ENCODE measurements around the gene PTPRK. TPM values are rescaled to one million over a fixed set of nuclear protein-coding genes. Genes with fewer than 3 reads are reported as not detected.
A peak's percentile ranks its signal among the peaks of the same experiment; 100 is the strongest.

PTPRK gene
- total and polyA plus RNA-seq, 5 experiments from 2014 or later: 3.7 to 7.5 (median 6.3) TPM

GRCh38 chr6:128064540-128064895 lies 455.9 kb downstream of the PTPRK start:
- Mint-ChIP-seq H3K9me3 (no peaks in the 10 kb centered on the region), H3K4me1 (peaks cover 11 to 23% (median 13%) of the 10 kb centered on the region in 4 donors), H3K4me3 (peak overlapping the region in 2 of 10 donors; percentile 0 to 19), H3K27me3 (no peaks in the 10 kb centered on the region), H3K27ac (peak overlapping the region in 6 of 10 donors; percentile 4 to 63 (median 26)), H3K36me3 (peaks cover 0 to 33% (median 22%) of the 10 kb centered on the region in 3 donors)
- ATAC-seq (no peak), DNase-seq (no peak)
- POLR2A ChIA-PET: no interaction called here

- POLR2A ChIA-PET: interaction anchor here (1.4 kb wide), 1 partner anchor 10 kb away, joined by 3 read pairs; no protein-coding TSS in a partner anchor
- Mint-ChIP-seq H3K27me3 (no peaks in the 10 kb centered on the region), H3K27ac (peak overlapping the region in 6 of 10 donors; percentile 4 to 63 (median 26)), H3K4me3 (peak overlapping the region in 2 of 10 donors; percentile 0 to 19), H3K36me3 (peaks cover 0 to 35% (median 25%) of the 10 kb centered on the region in 3 donors), H3K9me3 (no peaks in the 10 kb centered on the region), H3K4me1 (peaks cover 11 to 25% (median 13%) of the 10 kb centered on the region in 4 donors)
- no peak for DNase-seq
- ATAC-seq: no peak
Observed at GRCh38 chr6:128063850-128064539, 456.4 kb downstream of the PTPRK start.

GRCh38 chr6:128062882-128063603 lies 457.4 kb downstream of the PTPRK start:
- Mint-ChIP-seq H3K4me3 (no peak overlapping the region), H3K4me1 (peaks cover 11 to 25% (median 13%) of the 10 kb centered on the region in 4 donors), H3K27me3 (no peaks in the 10 kb centered on the region), H3K27ac (no peak overlapping the region), H3K36me3 (peaks cover 0 to 36% (median 25%) of the 10 kb centered on the region in 3 donors), H3K9me3 (no peaks in the 10 kb centered on the region)
- no peak for ATAC-seq
- POLR2A ChIA-PET: interaction anchor here (1.4 kb wide), 1 partner anchor 10 kb away, joined by 3 read pairs; no protein-coding TSS in a partner anchor
- no peak for DNase-seq

- no peak for DNase-seq
- no peaks in the 10 kb centered on the region for H3K27me3 Mint-ChIP-seq
- peaks cover 0 to 8% (median 0%) of the 10 kb centered on the region in 9 donors for H3K9me3 Mint-ChIP-seq
- peaks cover 8 to 41% (median 35%) of the 10 kb centered on the region in 3 donors for H3K36me3 Mint-ChIP-seq
- H3K4me3 Mint-ChIP-seq: no peak overlapping the region
- POLR2A ChIA-PET: no interaction called here
- peaks cover 8 to 17% (median 12%) of the 10 kb centered on the region in 4 donors for H3K4me1 Mint-ChIP-seq
- H3K27ac Mint-ChIP-seq: no peak overlapping the region
- no peak for ATAC-seq
Observed at GRCh38 chr6:128057946-128058345, 462.5 kb downstream of the PTPRK start.

- POLR2A ChIA-PET: no interaction called here
- Mint-ChIP-seq H3K27me3 (no peaks in the 10 kb centered on the region), H3K4me3 (no peak overlapping the region), H3K4me1 (peaks cover 8 to 18% (median 12%) of the 10 kb centered on the region in 4 donors), H3K9me3 (peaks cover 0 to 12% (median 0%) of the 10 kb centered on the region in 9 donors), H3K27ac (no peak overlapping the region), H3K36me3 (peaks cover 8 to 40% (median 35%) of the 10 kb centered on the region in 3 donors)
- no peak for DNase-seq
- no peak for ATAC-seq
Observed at GRCh38 chr6:128057541-128057940, 462.9 kb downstream of the PTPRK start.

GRCh38 chr6:128053109-128053508 lies 467.3 kb downstream of the PTPRK start:
- Mint-ChIP-seq H3K27ac (peak overlapping the region in 1 of 10 donors; percentile 44), H3K9me3 (peaks cover 0 to 12% (median 0%) of the 10 kb centered on the region in 9 donors), H3K4me1 (peaks cover 5 to 21% (median 14%) of the 10 kb centered on the region in 4 donors), H3K27me3 (no peaks in the 10 kb centered on the region), H3K36me3 (peaks cover 12 to 27% (median 24%) of the 10 kb centered on the region in 3 donors), H3K4me3 (peak overlapping the region in 1 of 10 donors; percentile 51)
- DNase-seq (no peak), ATAC-seq (no peak)
- POLR2A ChIA-PET: interaction anchor here (0.8 to 1.0 kb wide), 3 partner anchors 10 to 467 kb away, joined by 3 to 4 read pairs (median 3); partner anchors contain the start of gene PTPRK

GRCh38 chr6:128047989-128048388 lies 472.4 kb downstream of the PTPRK start:
- Mint-ChIP-seq H3K27me3 (no peaks in the 10 kb centered on the region), H3K4me1 (peaks cover 5 to 28% (median 13%) of the 10 kb centered on the region in 4 donors), H3K27ac (no peak overlapping the region), H3K4me3 (no peak overlapping the region), H3K9me3 (peaks cover 0 to 4% (median 0%) of the 10 kb centered on the region in 9 donors), H3K36me3 (peaks cover 5 to 16% (median 11%) of the 10 kb centered on the region in 3 donors)
- DNase-seq (no peak), ATAC-seq (no peak)
- POLR2A ChIA-PET: no interaction called here

GRCh38 chr6:128046033-128046432 lies 474.4 kb downstream of the PTPRK start:
- no peak for ATAC-seq
- Mint-ChIP-seq H3K9me3 (peaks cover 0 to 4% (median 0%) of the 10 kb centered on the region in 9 donors), H3K36me3 (peaks cover 6 to 24% (median 6%) of the 10 kb centered on the region in 3 donors), H3K4me3 (no peak overlapping the region), H3K27me3 (no peaks in the 10 kb centered on the region), H3K4me1 (peaks cover 5 to 14% (median 11%) of the 10 kb centered on the region in 4 donors), H3K27ac (peak overlapping the region in 1 of 10 donors; percentile 20)
- POLR2A ChIA-PET: no interaction called here
- no peak for DNase-seq

- DNase-seq (no peak), ATAC-seq (no peak)
- peaks cover 0 to 4% (median 0%) of the 10 kb centered on the region in 9 donors for H3K9me3 Mint-ChIP-seq
- H3K27ac Mint-ChIP-seq: peak overlapping the region in 1 of 10 donors; percentile 53
- no peaks in the 10 kb centered on the region for H3K27me3 Mint-ChIP-seq
- no peak overlapping the region for H3K4me3 Mint-ChIP-seq
- H3K36me3 Mint-ChIP-seq: peaks cover 12 to 28% (median 14%) of the 10 kb centered on the region in 3 donors
- H3K4me1 Mint-ChIP-seq: peaks cover 17 to 50% (median 28%) of the 10 kb centered on the region in 4 donors
- POLR2A ChIA-PET: no interaction called here
Observed at GRCh38 chr6:128039543-128039942, 480.9 kb downstream of the PTPRK start.

GRCh38 chr6:128036808-128037570 lies 483.4 kb downstream of the PTPRK start:
- ATAC-seq (no peak), DNase-seq (no peak)
- Mint-ChIP-seq H3K27me3 (no peaks in the 10 kb centered on the region), H3K4me1 (peaks cover 23 to 70% (median 49%) of the 10 kb centered on the region in 4 donors), H3K4me3 (peak overlapping the region in 2 of 10 donors; percentile 6 to 34), H3K9me3 (peaks cover 0 to 4% (median 0%) of the 10 kb centered on the region in 9 donors), H3K27ac (peak overlapping the region in 2 of 10 donors; percentile 47 to 74), H3K36me3 (peaks cover 10 to 17% (median 11%) of the 10 kb centered on the region in 3 donors)
- POLR2A ChIA-PET: interaction anchor here (0.6 kb wide), 1 partner anchor 125 kb away, joined by 3 read pairs; no protein-coding TSS in a partner anchor

- ATAC-seq (no peak), DNase-seq (no peak)
- Mint-ChIP-seq H3K36me3 (peaks cover 5 to 16% (median 10%) of the 10 kb centered on the region in 3 donors), H3K4me3 (peak overlapping the region in 8 of 10 donors; percentile 1 to 75 (median 38)), H3K9me3 (peaks cover 0 to 3% (median 0%) of the 10 kb centered on the region in 9 donors), H3K4me1 (peaks cover 32 to 87% (median 69%) of the 10 kb centered on the region in 4 donors), H3K27me3 (no peaks in the 10 kb centered on the region), H3K27ac (peak overlapping the region; percentile 65 to 95 (median 86))
- POLR2A ChIA-PET: interaction anchor here (1.1 to 1.2 kb wide), 4 partner anchors 10 to 54 kb away, joined by 3 read pairs; no protein-coding TSS in a partner anchor
Observed at GRCh38 chr6:128033156-128033555, 487.2 kb downstream of the PTPRK start.

GRCh38 chr6:128032042-128032441 lies 488.4 kb downstream of the PTPRK start:
- POLR2A ChIA-PET: interaction anchor here (1.2 kb wide), 2 partner anchors 12 to 16 kb away, joined by 3 read pairs; no protein-coding TSS in a partner anchor
- H3K9me3 Mint-ChIP-seq: peaks cover 0 to 3% (median 0%) of the 10 kb centered on the region in 9 donors
- no peaks in the 10 kb centered on the region for H3K27me3 Mint-ChIP-seq
- ATAC-seq: peak; percentile 88
- peak in 9 of 10 donors; percentile 2 to 57 (median 25) for DNase-seq
- H3K4me1 Mint-ChIP-seq: peaks cover 33 to 96% (median 77%) of the 10 kb centered on the region in 4 donors
- peaks cover 5 to 14% (median 9%) of the 10 kb centered on the region in 3 donors for H3K36me3 Mint-ChIP-seq
- peak overlapping the region; percentile 75 to 95 (median 88) for H3K27ac Mint-ChIP-seq
- H3K4me3 Mint-ChIP-seq: peak overlapping the region; percentile 41 to 76 (median 63)
